SHP77 (cell line): ENCODE results near the gene LRP5.
"Not testable (repeated sequence)": the region's sequence is repeated elsewhere in the genome, so short reads cannot be mapped to it uniquely, and the experiment has no call there.

ENCODE experiments used
- DNase-seq, 2 experiments: peaks; one replicate each; lab custom pipeline; 2025; lab: John Stamatoyannopoulos, UW

Gene LRP5

DNA sequence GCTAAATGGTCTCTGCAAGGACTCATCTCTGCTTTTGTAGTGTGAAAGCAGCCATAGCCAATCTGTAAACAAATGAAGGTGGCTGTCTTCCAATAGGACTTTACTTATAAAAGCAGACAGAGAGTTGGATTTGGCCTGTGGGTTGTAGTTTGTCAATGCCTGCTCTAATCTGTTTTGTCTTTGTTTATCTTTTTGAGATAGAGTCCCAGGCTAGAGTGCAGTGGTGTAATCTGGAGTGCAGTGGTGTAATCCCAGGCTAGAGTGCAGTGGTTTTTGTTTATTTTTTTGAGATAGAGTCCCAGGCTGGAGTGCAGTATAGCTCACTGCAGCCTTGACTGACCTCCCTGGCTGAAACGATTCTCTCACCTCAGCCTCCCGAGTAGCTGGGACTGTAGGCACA is 156.7 kb downstream of the LRP5 start:
- DNase-seq, result no peak

DNA sequence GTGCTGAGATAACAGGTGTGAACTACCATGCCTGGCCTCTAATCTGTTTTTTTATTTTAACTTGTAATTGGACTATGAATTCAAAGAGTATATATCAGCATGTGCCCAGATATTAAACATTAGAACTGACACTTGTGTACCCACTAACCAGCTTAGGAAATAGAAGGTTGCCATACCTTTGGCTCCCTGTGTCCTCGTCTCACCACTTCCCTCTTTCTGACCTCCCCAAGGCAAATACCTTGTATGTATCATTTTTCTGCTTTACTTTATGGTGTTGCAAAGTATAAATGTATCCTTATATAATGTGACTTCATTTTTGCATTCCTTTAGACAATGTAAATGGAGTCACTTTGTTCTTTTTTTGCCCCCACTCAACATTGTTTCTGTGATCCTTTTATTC is 157.3 kb downstream of the LRP5 start:
- no peak for DNase-seq

DNA sequence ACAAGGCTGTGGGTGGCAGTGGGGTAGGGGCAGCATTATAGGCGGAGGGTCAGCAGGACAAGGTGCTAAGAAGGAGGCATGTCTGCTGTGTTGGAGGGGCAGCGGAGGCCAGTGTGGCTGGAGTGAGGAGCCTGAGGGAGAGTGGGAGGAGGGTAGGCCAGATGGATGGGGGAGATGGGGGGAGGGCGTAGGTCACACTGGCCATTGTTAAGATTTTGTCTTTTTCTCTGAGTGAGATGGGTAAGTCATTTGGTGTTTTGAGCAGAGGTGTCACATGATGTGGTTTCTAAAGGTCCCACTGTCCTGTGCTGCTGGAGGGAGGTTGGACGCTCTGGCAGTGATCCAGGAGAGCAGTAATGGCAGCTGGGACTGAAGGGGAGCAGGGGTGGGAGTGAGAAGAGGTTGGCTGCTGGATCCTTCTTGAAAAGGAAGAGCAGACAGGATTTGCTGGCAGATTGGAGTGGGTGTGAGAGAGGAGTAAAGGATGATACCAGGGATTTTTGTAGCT is 158.0 kb downstream of the LRP5 start:
- DNase-seq, result peak; percentile 75 to 79

DNA sequence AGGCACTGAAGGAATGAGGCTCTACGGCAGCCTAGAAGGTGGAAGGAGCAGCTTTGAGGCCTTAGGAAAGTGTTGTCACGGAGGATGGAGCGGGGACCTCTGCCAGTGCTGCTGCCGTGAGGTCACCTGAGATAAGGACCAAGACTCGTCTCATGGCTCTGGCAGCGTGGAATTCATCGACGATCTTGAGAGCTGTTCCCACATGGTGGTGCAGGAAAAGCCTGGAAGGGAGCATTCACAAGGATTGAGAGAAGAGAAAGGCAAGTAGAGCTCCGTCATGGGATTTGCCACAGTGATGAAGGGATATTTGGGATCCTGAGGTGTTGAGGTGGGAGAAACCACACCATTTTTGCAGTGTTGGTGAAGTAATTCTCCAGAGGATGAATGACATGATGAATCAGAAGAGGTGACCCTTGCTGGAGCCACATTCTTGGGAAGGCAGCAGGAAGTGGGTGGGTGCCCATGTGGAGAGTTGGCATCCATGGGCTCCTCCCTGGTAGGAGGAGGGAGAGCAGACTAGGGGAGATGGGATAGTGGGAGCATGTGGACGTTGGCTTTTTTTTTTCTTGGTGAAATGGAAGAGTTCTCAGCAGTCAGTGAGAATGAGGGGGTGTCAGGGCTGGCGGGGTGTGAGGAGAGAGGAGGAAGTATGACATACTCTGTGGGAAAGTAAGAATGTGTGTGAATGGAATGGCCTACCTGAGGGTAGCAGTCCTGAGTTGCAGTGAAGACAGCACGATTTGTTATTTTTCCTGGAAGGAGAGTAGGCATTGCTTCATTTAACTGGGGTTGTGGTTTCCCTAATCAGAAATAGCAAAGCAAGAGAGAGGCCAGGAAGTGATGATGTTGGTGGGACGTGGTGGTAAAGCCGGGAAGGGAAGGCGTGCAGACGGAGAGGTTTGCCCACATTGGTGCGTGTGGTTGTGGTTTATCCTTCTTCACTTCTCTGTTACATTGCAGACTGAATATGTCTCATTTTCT is 159.3 kb downstream of the LRP5 start:
- no peak for DNase-seq

DNA sequence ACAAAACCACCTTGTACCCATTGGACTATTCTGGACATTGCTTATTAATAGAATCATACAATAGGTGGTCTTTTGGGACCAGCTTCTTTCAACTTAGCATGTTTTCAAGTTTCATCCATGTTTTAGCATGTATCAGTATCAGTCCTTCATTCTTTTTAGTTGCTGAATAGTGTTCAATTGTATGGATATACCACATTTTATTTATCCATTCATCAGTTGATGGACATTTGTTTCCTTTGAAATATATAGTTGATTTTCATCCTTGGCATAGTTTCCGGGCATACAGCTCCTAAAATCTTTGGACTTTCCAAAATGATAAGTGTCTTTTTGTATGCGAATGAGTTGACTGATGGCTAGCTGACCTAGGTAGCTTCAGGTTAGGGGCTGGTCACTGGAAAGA is 160.4 kb downstream of the LRP5 start:
- DNase-seq, result no peak

DNA sequence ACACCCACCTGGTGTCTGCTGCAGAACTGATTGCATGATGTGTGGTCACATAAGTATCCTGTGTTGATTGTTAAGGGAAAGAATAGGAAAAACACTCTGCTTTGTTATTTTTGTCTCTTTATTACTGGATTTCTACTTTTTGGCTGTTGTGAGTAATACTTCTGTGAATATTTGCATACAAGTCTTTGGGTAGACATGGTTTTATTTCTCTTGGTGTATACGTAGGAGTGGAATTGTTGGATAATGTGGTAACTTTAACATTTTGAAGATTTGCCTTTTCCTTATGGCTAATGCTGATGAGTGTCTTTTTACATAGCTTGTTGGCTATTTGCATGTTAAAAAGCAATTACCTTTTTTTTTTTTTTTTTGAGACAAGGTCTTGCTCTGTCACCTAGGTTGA is 161.3 kb downstream of the LRP5 start:
- DNase-seq, result no peak

DNA sequence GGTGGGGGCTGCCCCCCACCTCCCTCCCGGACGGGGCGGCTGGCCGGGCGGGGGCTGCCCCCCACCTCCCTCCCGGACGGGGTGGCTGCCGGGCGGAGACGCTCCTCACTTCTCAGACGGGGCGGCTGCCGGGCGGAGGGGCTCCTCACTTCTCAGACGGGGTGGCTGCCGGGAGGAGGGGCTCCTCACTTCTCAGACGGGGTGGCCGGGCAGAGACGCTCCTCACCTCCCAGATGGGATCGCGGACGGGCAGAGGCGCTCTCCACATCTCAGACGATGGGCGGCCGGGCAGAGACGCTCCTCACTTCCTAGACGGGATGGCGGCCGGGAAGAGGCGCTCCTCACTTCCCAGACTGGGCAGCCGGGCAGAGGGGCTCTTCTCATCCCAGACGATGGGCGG is 163.2 kb downstream of the LRP5 start:
- DNase-seq, result not testable (repeated sequence)

DNA sequence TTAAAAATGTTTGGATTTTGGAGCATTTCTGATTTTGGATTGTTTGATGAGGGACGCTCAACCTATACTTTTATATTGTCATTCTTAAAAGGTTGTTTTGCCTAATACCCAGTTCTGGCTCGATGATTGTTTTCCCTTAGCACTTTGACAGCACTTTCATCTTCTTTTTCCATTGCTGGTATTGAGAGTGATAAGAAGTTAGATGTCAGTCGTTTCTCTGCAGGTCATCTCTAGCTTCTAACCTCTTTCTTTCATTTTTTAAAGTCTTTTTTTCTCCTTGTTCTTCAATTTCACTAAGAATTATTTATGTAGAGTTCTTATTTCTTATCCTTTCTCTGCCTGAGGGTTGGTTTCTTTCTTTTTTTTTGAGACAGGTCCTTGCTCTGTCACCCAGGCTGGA is 167.0 kb downstream of the LRP5 start:
- DNase-seq, result no peak

DNA sequence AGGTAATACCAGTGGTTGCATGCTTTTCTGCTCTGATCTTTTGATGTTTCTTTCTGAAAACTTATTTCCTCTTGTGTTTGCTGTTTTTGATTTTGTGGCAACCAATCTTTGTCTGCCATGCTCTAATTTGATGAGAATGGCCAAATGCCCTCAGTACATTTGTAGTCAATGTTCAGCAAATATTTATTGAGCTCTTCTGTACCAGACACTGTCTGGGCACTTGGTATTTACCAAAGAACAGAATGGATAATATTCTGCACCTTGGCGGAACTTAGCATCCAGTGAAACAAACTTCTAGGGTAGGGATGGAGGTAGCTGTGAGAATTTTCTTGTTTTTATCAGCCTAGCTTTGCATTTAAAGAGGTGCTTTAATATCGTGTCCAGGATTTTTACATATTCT is 167.8 kb downstream of the LRP5 start:
- DNase-seq, result no peak

DNA sequence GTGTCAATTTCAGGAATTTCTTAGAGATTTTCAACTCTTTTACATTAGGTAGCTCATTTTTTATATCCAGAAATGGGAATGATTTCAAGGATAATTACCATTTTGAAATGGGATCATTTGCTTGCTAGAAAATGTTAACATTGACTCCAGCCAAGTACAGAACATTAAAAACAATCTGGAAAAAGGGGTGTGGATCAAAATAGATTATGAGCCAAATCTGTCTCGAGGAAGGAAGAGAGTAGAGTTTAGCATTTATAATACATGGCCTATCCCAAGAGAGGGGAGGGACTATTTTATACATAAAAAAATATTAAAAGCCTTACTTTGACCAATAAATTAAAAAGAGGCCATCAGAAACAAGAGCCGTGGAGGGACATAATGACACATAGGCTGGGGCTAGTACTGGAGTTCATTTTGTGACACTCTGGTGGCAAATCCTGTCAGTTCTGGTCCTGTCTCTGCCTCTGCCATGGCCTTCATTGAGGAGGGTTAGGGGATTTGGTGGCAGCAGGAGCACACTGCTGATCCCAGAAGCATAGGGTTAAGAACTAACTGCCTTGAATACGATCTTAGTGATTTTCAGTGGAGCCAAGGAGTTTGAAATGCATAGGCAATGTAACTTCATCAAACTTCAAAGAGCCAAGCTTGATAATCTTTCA is 168.6 kb downstream of the LRP5 start:
- DNase-seq, result no peak

DNA sequence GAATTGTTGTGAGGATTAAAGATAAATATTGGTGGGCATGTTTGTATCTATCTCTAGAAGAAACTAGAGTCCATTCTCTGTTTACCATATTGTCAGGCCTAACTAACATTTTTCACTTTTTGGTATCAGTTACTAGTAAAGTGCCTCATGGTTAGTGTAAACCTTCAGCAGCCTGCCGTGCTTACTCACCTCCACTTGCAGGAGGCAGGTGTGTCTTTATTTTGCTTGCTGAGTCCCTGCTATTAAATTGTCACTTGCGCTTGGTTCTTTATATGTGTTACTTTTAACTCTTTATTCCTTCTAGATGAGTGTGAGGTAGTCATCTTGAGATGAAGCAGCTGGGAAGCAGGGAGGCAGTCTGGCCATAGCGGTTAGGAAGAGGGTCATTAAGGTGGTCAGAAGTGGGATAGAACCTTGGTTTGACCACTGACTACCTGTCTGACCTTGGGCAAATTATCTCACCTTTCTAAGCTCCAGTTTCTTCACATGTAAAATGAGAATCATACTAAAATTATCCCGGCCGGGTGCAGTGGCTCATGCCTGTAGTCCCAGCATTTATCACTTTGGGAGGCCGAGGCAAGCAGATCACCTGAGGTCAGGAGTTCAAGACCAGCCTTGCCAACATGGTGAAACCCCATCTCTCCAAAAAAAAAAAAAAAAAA is 169.3 kb downstream of the LRP5 start:
- no peak for DNase-seq

DNA sequence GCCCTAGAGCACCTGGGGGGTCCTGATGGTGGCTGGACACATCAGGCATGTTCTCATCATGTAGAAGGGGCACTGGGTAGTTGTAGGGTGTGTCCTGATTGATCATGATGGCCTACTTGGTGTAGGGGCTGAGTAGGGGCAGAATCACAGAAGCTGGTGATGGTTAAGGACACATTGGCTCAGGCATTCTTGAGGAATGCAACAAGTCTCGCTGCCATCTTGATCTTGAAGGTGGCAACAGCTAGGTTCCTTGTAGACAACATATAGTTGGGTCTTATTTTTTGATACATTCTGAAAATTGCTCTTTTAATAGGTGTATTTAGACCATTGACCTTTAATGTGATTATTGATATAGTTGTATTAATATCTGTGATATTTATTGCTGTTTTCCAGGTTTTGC is 176.2 kb downstream of the LRP5 start:
- no peak for DNase-seq

DNA sequence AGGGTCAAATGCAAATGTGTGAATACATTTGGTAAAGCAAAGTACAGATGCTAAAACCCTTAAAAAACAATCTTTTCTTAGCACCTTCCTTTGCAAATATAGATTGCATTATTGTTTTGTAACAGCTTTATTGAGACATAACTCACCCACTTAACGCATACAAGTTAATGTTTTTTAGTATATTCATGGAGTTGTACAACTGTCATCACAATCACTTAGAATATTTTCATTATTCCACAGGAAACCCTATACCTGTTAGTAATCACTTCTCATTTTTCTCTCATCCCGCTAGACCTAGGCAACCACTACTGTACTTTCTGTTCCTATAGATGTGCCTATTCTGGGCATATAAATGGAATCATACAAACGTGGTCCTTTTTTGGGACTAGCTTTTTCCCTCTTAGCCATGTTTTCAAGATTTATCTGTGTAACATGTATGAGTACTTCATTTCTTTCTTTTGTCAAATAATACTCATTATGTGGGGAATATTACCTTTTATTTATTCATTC is 182.9 kb downstream of the LRP5 start:
- no peak for DNase-seq

DNA sequence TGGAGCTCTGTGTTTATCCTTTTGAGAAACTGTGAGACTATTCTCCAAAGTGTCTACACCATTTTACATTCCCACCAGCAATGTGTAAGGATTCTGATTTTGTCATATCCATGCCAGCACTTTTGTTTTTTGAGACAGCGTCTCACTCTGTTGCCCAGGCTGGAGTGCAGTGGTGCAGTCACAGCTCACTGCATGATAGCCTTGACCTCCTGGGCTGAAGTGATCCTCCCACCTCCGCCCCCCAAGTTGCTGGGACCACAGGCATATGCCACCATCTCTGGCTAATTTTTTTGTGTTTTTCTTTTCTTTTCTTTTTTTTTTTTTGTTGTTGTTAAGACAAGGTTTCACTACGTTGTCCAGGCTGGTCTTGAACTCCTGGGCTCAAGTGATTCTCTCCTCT is 183.5 kb downstream of the LRP5 start:
- no peak for DNase-seq

DNA sequence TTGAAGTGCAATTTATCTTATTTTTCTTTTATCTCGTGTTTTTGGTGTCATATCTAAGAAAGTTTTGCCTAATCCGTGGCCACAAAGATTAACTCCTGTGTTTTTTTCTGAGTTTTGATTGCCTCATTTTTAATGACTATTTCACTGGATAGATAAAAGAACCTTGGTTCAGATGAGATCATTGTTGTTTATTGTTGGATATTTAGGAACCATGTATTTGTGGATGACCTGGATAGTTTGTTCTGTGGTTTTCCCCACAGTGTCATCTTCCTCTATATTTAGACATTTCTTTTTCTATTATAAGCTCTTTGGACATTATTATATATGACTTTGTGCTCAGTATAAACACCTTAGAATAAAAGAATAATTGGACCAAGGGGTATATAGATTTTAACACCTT is 185.4 kb downstream of the LRP5 start:
- DNase-seq, result no peak

DNA sequence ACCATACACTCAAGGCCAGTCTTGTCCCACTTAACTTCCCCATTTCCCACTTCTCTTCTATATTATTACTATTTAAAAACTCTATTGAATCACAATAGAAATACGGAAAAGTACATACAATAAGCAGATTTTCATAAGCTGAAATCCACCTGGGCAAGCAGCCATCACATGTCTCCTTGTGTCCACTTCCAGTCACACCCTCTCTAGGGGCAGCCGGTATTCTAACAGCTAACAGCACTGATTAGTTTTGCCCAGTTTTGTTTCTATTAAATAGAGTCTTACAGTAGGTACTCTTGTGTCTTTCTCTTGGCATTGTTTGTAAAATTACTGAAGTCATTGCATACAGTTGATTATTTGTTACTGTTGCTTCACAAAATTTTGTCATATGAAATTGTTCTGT is 185.9 kb downstream of the LRP5 start:
- DNase-seq, result peak in 1 of 2 experiments; percentile 4
